Measurements from ENCODE around the gene RAD51D. TPM values are rescaled to one million over a fixed set of nuclear protein-coding genes. Genes with fewer than 3 reads are reported as not detected.

RAD51D gene
- total and polyA plus RNA-seq, 2 donors from 2014 or later: 7.8 to 13.8 TPM

- Histone ChIP-seq H3K27ac (ENCODE audit: low read depth in 2 of 2, low read length in 2 of 2) (no peak overlapping the region), H3K27me3 (ENCODE audit: control insufficient read depth, insufficient read depth, low read length) (no peaks in the 10 kb centered on the region), H3K9ac (ENCODE audit: low read length in 3 of 3) (no peak overlapping the region), H3K9me3 (ENCODE audit: control insufficient read depth in 2 of 3, insufficient read depth in 1 of 3, low read length in 3 of 3) (no peaks in the 10 kb centered on the region), H3K4me1 (ENCODE audit: control insufficient read depth in 2 of 3, insufficient read depth in 2 of 3, low read depth in 1 of 3, low read length in 3 of 3) (peaks cover 0 to 4% (median 0%) of the 10 kb centered on the region in 3 donors), H3K4me3 (ENCODE audit: low read length in 3 of 3) (no peak overlapping the region), H3K36me3 (ENCODE audit: control insufficient read depth in 2 of 3, insufficient read depth in 3 of 3, low read length in 3 of 3) (no peaks in the 10 kb centered on the region)
- no peak for DNase-seq
- no peak for TF ChIP-seq CTCF (IDR thresholded peaks at IDR 0.05; ENCODE audit: borderline replicate concordance, extremely low read depth, insufficient read depth)
- intact Hi-C loops (cut with DNase I): no loop called here
- FAIRE-seq: no peak
Observed at GRCh38 chr17:35057332-35057915, 62.2 kb downstream of the RAD51D start.

GRCh38 chr17:35056013-35056412 lies 63.6 kb downstream of the RAD51D start:
- Histone ChIP-seq H3K9ac (ENCODE audit: low read length in 3 of 3) (no peak overlapping the region), H3K27ac (ENCODE audit: low read depth in 2 of 2, low read length in 2 of 2) (no peak overlapping the region), H3K4me3 (ENCODE audit: low read length in 3 of 3) (no peak overlapping the region), H3K4me1 (ENCODE audit: control insufficient read depth in 2 of 3, insufficient read depth in 2 of 3, low read depth in 1 of 3, low read length in 3 of 3) (peaks cover 0 to 13% (median 7%) of the 10 kb centered on the region in 3 donors), H3K27me3 (ENCODE audit: control insufficient read depth, insufficient read depth, low read length) (no peaks in the 10 kb centered on the region), H3K36me3 (ENCODE audit: control insufficient read depth in 2 of 3, insufficient read depth in 3 of 3, low read length in 3 of 3) (no peaks in the 10 kb centered on the region), H3K9me3 (ENCODE audit: control insufficient read depth in 2 of 3, insufficient read depth in 1 of 3, low read length in 3 of 3) (no peaks in the 10 kb centered on the region)
- FAIRE-seq: no peak
- DNase-seq: peak in 3 of 5 donors; percentile 12 to 38 (median 31)
- TF ChIP-seq CTCF (IDR thresholded peaks at IDR 0.05; ENCODE audit: borderline replicate concordance, extremely low read depth, insufficient read depth): no peak
- intact Hi-C loops (cut with DNase I): no loop called here

DNA sequence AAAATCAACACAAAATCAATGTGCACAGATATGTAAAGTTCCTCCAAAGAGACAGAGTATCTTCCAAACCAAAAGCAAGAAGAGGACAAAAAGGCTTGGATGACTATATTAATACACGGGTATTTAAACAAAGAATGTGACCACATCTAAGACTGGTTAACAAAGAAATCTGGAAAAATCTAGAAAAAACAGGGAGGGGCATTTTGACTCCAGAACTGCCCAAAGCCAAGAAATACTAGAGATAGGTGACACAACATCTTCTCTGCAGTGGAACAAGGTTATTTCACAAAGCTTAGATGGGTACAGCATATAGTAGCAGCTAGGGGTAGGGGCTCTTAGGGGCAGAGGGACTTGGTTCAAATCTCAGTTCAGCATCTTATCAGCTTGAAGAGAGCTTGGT lies 66.5 kb downstream of the RAD51D start:
- no peaks in the 10 kb centered on the region for H3K36me3 ChIP-seq (ENCODE audit: control insufficient read depth in 2 of 3, insufficient read depth in 3 of 3, low read length in 3 of 3)
- H3K9me3 ChIP-seq (ENCODE audit: control insufficient read depth in 2 of 3, insufficient read depth in 1 of 3, low read length in 3 of 3): no peaks in the 10 kb centered on the region
- H3K27me3 ChIP-seq (ENCODE audit: control insufficient read depth, insufficient read depth, low read length): no peaks in the 10 kb centered on the region
- DNase-seq (no peak), FAIRE-seq (no peak)
- H3K4me1 ChIP-seq (ENCODE audit: control insufficient read depth in 2 of 3, insufficient read depth in 2 of 3, low read depth in 1 of 3, low read length in 3 of 3): peaks cover 0 to 24% (median 8%) of the 10 kb centered on the region in 3 donors
- H3K27ac ChIP-seq (ENCODE audit: low read depth in 2 of 2, low read length in 2 of 2): peak overlapping the region in 1 of 2 donors; percentile 10
- no peak overlapping the region for H3K4me3 ChIP-seq (ENCODE audit: low read length in 3 of 3)
- no peak for TF ChIP-seq CTCF (IDR thresholded peaks at IDR 0.05; ENCODE audit: borderline replicate concordance, extremely low read depth, insufficient read depth)
- intact Hi-C loops (cut with DNase I): no loop called here
- H3K9ac ChIP-seq (ENCODE audit: low read length in 3 of 3): no peak overlapping the region

DNA sequence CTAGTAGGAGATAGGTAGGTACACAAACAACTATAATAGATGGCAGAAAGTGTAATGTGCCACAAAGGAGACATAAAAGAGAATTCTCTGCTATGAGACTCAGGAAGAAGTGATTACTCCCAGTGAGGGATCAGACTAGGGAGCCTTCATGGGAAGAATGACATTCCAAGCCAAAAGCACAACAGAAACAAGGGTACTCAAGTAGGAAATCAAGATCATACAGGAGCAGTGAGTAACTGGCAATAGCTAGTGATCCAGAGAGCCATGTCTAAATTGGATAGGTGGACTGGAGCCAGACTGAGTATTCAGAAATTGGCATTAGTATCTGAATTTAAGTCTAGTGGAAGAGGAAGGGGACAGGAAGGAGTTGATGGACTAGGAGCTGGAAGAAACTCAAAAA lies 66.9 kb downstream of the RAD51D start:
- Histone ChIP-seq H3K4me1 (ENCODE audit: control insufficient read depth in 2 of 3, insufficient read depth in 2 of 3, low read depth in 1 of 3, low read length in 3 of 3) (peaks cover 0 to 24% (median 8%) of the 10 kb centered on the region in 3 donors), H3K9me3 (ENCODE audit: control insufficient read depth in 2 of 3, insufficient read depth in 1 of 3, low read length in 3 of 3) (no peaks in the 10 kb centered on the region), H3K36me3 (ENCODE audit: control insufficient read depth in 2 of 3, insufficient read depth in 3 of 3, low read length in 3 of 3) (no peaks in the 10 kb centered on the region), H3K4me3 (ENCODE audit: low read length in 3 of 3) (no peak overlapping the region), H3K9ac (ENCODE audit: low read length in 3 of 3) (no peak overlapping the region), H3K27ac (ENCODE audit: low read depth in 2 of 2, low read length in 2 of 2) (peak overlapping the region in 1 of 2 donors; percentile 11), H3K27me3 (ENCODE audit: control insufficient read depth, insufficient read depth, low read length) (no peaks in the 10 kb centered on the region)
- no peak for TF ChIP-seq CTCF (IDR thresholded peaks at IDR 0.05; ENCODE audit: borderline replicate concordance, extremely low read depth, insufficient read depth)
- DNase-seq: no peak
- no peak for FAIRE-seq
- intact Hi-C loops (cut with DNase I): no loop called here

Measured in kidney (tissue), 14 donors.